MM.1S (cell line): ENCODE results near the gene TMCO6.

Experiments
- DNase-seq: peaks from one replicate; pipeline ENCODE4 v3.0.0-alpha.2; 2015
- H2AFZ ChIP-seq: fragments of 300-600 bp; sonication (generic); 2 replicates; pipeline ENCODE4 v1.6.0; 2016; ENCODE audit warnings: antibody characterized with exemption, low read length
- H3F3A ChIP-seq: fragments of 300-600 bp; sonication (generic); 2 replicates; pipeline ENCODE4 v1.6.1; 2016; ENCODE audit warnings: mild to moderate bottlenecking, antibody characterized with exemption, low read length, moderate library complexity, mixed read lengths; ENCODE audit not compliant: insufficient read depth
- H3K27ac ChIP-seq: fragments of 300-600 bp; sonication (generic); 2 replicates; pipeline ENCODE4 v1.5.1; 2016; ENCODE audit warnings: mild to moderate bottlenecking, low read length
- H3K27me3 ChIP-seq: fragments of 300-600 bp; sonication (generic); replicated peaks from 2 replicates; pipeline ENCODE4 v1.6.0; 2016; ENCODE audit warnings: low read length; ENCODE audit not compliant: insufficient read depth
- H3K36me3 ChIP-seq: fragments of 300-600 bp; sonication (generic); replicated peaks from 2 replicates; pipeline ENCODE4 v1.6.1; 2016; ENCODE audit warnings: mild to moderate bottlenecking, low read length, mixed read lengths; ENCODE audit not compliant: insufficient read depth
- H3K4me1 ChIP-seq: fragments of 300-600 bp; sonication (generic); 2 replicates; pipeline ENCODE4 v1.6.1; 2016; ENCODE audit warnings: low read length, mixed read lengths
- H3K4me2 ChIP-seq: fragments of 300-600 bp; sonication (generic); 2 replicates; pipeline ENCODE4 v1.6.0; 2016; ENCODE audit warnings: low read depth, low read length
- H3K4me3 ChIP-seq: fragments of 300-600 bp; sonication (generic); 2 replicates; pipeline ENCODE4 v1.5.1; 2016; ENCODE audit warnings: low read length, mixed read lengths
- H3K79me2 ChIP-seq: fragments of 300-600 bp; sonication (generic); 2 replicates; pipeline ENCODE4 v1.6.1; 2016; ENCODE audit warnings: mixed run types, low read length, mixed read lengths
- H3K9ac ChIP-seq: fragments of 300-600 bp; sonication (generic); 2 replicates; pipeline ENCODE4 v1.6.1; 2016; ENCODE audit warnings: low read length, mixed read lengths
- H3K9me2 ChIP-seq: fragments of 300-600 bp; sonication (generic); replicated peaks from 2 replicates; pipeline ENCODE4 v1.6.1; 2016; ENCODE audit warnings: mild to moderate bottlenecking, low read length, mixed read lengths; ENCODE audit not compliant: insufficient read depth
- H3K9me3 ChIP-seq: fragments of 300-600 bp; sonication (generic); replicated peaks from 2 replicates; pipeline ENCODE4 v1.6.1; 2016; ENCODE audit warnings: mild to moderate bottlenecking, low read length, mixed read lengths; ENCODE audit not compliant: insufficient read depth
- H4K20me1 ChIP-seq: fragments of 300-600 bp; sonication (generic); 2 replicates; pipeline ENCODE4 v1.6.1; 2016; ENCODE audit warnings: mild to moderate bottlenecking, low read length, moderate library complexity, mixed read lengths; ENCODE audit not compliant: insufficient read depth
- EZH2 ChIP-seq: fragments of 300-600 bp; sonication (generic); optimal IDR thresholded peaks from 2 replicates; pipeline ENCODE3; 2017; ENCODE audit warnings: low read depth, mild to moderate bottlenecking, antibody characterized with exemption, low read length, mixed read lengths
- EZH2phosphoT487 ChIP-seq: fragments of 300-600 bp; sonication (generic); IDR thresholded peaks from 2 replicates; pipeline ENCODE4 v1.6.1; 2018; ENCODE audit warnings: antibody characterized with exemption, low read length
- TF ChIP-seq, protein P1 (sequence below): fragments of 300-600 bp; sonication (generic); IDR thresholded peaks from 2 replicates; pipeline ENCODE4 v1.5.1; 2016; ENCODE audit warnings: antibody characterized with exemption, low read length, mixed read lengths

Gene TMCO6

DNA sequence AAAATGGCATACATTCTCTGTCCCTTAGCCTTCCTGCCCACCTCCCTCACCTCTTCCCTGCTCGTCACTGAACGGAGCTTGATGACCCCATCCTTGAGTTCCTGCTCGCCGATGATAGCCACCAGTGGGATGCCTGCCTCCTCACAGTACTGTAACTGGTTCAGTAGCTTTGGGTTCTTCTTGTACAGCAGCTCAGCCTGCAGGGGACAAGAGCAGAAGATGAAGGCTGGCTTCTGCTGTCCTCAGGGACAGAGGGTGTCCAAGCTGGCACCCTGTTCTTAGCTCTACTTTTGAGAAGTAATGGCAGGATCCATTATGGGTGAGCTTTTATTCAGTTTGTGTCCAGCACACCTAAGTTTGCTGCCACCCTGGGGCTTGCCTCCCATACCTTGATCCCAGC is 35.4 kb downstream of the TMCO6 start:
- peaks cover 7% of the 10 kb centered on the region; the same call in 1 of the 2 replicates for H3K4me1 ChIP-seq
- no peaks in the 10 kb centered on the region; the same call in 1 of the 2 replicates for H3F3A ChIP-seq
- H3K36me3 ChIP-seq: peaks cover 4% of the 10 kb centered on the region; the same call in 1 of the 2 replicates
- TF ChIP-seq, protein P1, sequence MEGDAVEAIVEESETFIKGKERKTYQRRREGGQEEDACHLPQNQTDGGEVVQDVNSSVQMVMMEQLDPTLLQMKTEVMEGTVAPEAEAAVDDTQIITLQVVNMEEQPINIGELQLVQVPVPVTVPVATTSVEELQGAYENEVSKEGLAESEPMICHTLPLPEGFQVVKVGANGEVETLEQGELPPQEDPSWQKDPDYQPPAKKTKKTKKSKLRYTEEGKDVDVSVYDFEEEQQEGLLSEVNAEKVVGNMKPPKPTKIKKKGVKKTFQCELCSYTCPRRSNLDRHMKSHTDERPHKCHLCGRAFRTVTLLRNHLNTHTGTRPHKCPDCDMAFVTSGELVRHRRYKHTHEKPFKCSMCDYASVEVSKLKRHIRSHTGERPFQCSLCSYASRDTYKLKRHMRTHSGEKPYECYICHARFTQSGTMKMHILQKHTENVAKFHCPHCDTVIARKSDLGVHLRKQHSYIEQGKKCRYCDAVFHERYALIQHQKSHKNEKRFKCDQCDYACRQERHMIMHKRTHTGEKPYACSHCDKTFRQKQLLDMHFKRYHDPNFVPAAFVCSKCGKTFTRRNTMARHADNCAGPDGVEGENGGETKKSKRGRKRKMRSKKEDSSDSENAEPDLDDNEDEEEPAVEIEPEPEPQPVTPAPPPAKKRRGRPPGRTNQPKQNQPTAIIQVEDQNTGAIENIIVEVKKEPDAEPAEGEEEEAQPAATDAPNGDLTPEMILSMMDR: no peak
- TF ChIP-seq EZH2: no peak
- no peak for TF ChIP-seq EZH2phosphoT487
- H3K4me3 ChIP-seq: no peak overlapping the region
- H3K9me2 ChIP-seq: no peaks in the 10 kb centered on the region
- H3K27ac ChIP-seq: no peak overlapping the region
- DNase-seq: no peak
- H3K9me3 ChIP-seq: no peaks in the 10 kb centered on the region
- H3K27me3 ChIP-seq: no peaks in the 10 kb centered on the region
- H3K4me2 ChIP-seq: no peak overlapping the region
- no peaks in the 10 kb centered on the region for H4K20me1 ChIP-seq
- H3K9ac ChIP-seq: no peak overlapping the region
- H3K79me2 ChIP-seq: no peaks in the 10 kb centered on the region
- H2AFZ ChIP-seq: no peak overlapping the region

DNA sequence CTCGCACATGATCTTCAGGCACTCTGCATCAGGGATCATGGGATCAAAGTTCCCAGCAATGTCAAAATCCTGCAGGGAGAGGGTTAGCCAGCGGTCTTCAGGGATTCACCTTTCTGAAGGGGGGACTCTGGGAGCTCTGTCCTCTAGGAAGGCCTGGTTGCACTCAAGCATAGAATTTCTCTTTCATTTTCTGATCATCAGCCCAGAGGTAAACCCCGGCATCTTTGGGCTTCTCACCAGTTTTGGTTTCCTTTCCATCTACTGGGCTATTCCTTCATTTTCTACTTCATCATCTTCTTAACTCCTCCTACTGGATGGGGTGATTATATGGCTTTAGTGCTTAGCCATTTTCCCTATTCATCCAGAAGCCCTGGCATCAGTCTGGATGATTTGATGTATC is 38.7 kb downstream of the TMCO6 start:
- Histone ChIP-seq H3F3A (no peaks in the 10 kb centered on the region; the same call in 1 of the 2 replicates), H2AFZ (no peak overlapping the region), H3K79me2 (no peaks in the 10 kb centered on the region), H3K36me3 (no peaks in the 10 kb centered on the region), H3K9me2 (no peaks in the 10 kb centered on the region), H3K4me1 (peaks cover 7% of the 10 kb centered on the region; the same call in 1 of the 2 replicates), H4K20me1 (no peaks in the 10 kb centered on the region), H3K4me2 (peak overlapping the region; percentile 18; the same call in 1 of the 2 replicates), H3K9ac (no peak overlapping the region), H3K27ac (peak overlapping the region; percentile 39; the same call in 1 of the 2 replicates), H3K27me3 (no peaks in the 10 kb centered on the region), H3K4me3 (no peak overlapping the region), H3K9me3 (no peaks in the 10 kb centered on the region)
- DNase-seq: no peak
- TF ChIP-seq, protein P1: no peak
- TF ChIP-seq EZH2: no peak
- no peak for TF ChIP-seq EZH2phosphoT487

DNA sequence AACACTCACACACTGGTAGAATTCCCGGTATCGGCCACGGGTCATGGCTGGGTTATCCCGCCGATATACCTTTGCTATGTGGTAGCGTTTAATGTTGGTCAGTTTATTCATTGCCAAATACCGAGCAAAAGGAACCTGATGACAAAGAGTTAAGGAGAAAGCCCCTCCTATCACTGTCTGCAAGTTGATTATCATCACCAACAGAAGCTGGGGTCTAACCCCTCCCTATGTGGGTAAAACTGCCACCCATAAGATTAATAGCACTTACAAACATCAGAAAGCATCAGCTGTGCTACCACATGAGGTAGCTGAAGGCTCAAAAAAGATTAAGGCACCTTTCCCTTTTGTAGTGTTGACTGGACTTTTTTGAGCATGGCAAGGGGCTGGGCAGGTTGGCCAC is 39.7 kb downstream of the TMCO6 start:
- Histone ChIP-seq H3K9me2 (no peaks in the 10 kb centered on the region), H3K4me3 (no peak overlapping the region), H3K4me1 (peaks cover 7% of the 10 kb centered on the region; the same call in 1 of the 2 replicates), H3K79me2 (no peaks in the 10 kb centered on the region), H3K27me3 (no peaks in the 10 kb centered on the region), H3K4me2 (no peak overlapping the region), H3F3A (no peaks in the 10 kb centered on the region; the same call in 1 of the 2 replicates), H3K27ac (no peak overlapping the region), H3K9me3 (no peaks in the 10 kb centered on the region), H3K9ac (no peak overlapping the region), H2AFZ (no peak overlapping the region), H4K20me1 (no peaks in the 10 kb centered on the region), H3K36me3 (no peaks in the 10 kb centered on the region; the same call in 1 of the 2 replicates)
- no peak for DNase-seq
- TF ChIP-seq, protein P1: no peak
- no peak for TF ChIP-seq EZH2phosphoT487
- no peak for TF ChIP-seq EZH2
